ENCODE measurements around the gene POLG. TPM values are rescaled to one million over a fixed set of nuclear protein-coding genes. Genes with fewer than 3 reads are reported as not detected.

Gene POLG
- total and polyA plus RNA-seq, 3 experiments from 2014 or later, result 56.0 to 110 (median 106) TPM

- H3K36me3 Mint-ChIP-seq, result peaks cover 10 to 96% (median 23%) of the 10 kb centered on the region in 3 donors
- H3K27ac Mint-ChIP-seq, result peak overlapping the region in 5 of 8 donors; percentile 36 to 85 (median 57)
- peaks cover 22 to 37% (median 27%) of the 10 kb centered on the region in 3 donors for H3K4me1 Mint-ChIP-seq
Observed at GRCh38 chr15:89325039-89325803, 9.4 kb downstream of the POLG start.

GRCh38 chr15:89323825-89324224, 10.8 kb downstream of the POLG start:
- ChIA-PET POLR2A (no interaction called here), CTCF (interaction anchor here (1.2 to 2.4 kb wide), 2 partner anchors 9 kb away, joined by 3 to 9 read pairs; no protein-coding TSS in a partner anchor)
- Mint-ChIP-seq H3K36me3 (peaks cover 6 to 96% (median 27%) of the 10 kb centered on the region in 3 donors), H3K27me3 (peaks cover 0 to 2% of the 10 kb centered on the region in 2 donors), H3K9me3 (no peaks in the 10 kb centered on the region), H3K4me3 (no peak overlapping the region), H3K27ac (no peak overlapping the region), H3K4me1 (peaks cover 11 to 27% (median 21%) of the 10 kb centered on the region in 3 donors)
- Histone ChIP-seq H3K27ac (ENCODE audit: low read depth, low read length) (no peak overlapping the region), H3K27me3 (ENCODE audit: insufficient read depth, low read length, poor library complexity, severe bottlenecking) (no peaks in the 10 kb centered on the region), H3K9me3 (ENCODE audit: low read length) (no peaks in the 10 kb centered on the region), H3K4me3 (ENCODE audit: low read length) (no peak overlapping the region), H3K4me1 (ENCODE audit: insufficient read depth, low read length) (peaks cover 8% of the 10 kb centered on the region), H3K36me3 (ENCODE audit: insufficient read depth, low read length) (peaks cover 97% of the 10 kb centered on the region)
- DNase-seq, result no peak

More at GRCh38 chr15:89325039-89325803, 9.4 kb downstream of the POLG start:
- Histone ChIP-seq H3K9me3 (ENCODE audit: low read length) (no peaks in the 10 kb centered on the region), H3K4me1 (ENCODE audit: insufficient read depth, low read length) (peaks cover 22% of the 10 kb centered on the region), H3K27ac (ENCODE audit: low read depth, low read length) (no peak overlapping the region), H3K36me3 (ENCODE audit: insufficient read depth, low read length) (peaks cover 97% of the 10 kb centered on the region), H3K4me3 (ENCODE audit: low read length) (no peak overlapping the region), H3K27me3 (ENCODE audit: insufficient read depth, low read length, poor library complexity, severe bottlenecking) (no peaks in the 10 kb centered on the region)
- Mint-ChIP-seq H3K27me3 (peaks cover 0 to 2% of the 10 kb centered on the region in 2 donors), H3K9me3 (no peaks in the 10 kb centered on the region), H3K4me3 (peak overlapping the region in 1 of 7 donors; percentile 13)
- DNase-seq, result no peak
- POLR2A ChIA-PET, result no interaction called here
- CTCF ChIA-PET, result no interaction called here

- Histone ChIP-seq H3K27me3 (ENCODE audit: insufficient read depth, low read length, poor library complexity, severe bottlenecking) (no peaks in the 10 kb centered on the region), H3K27ac (ENCODE audit: low read depth, low read length) (no peak overlapping the region), H3K9me3 (ENCODE audit: low read length) (no peaks in the 10 kb centered on the region), H3K36me3 (ENCODE audit: insufficient read depth, low read length) (peaks cover 95% of the 10 kb centered on the region), H3K4me3 (ENCODE audit: low read length) (no peak overlapping the region), H3K4me1 (ENCODE audit: insufficient read depth, low read length) (no peaks in the 10 kb centered on the region)
- Mint-ChIP-seq H3K36me3 (peaks cover 6 to 96% (median 26%) of the 10 kb centered on the region in 3 donors), H3K9me3 (no peaks in the 10 kb centered on the region), H3K27me3 (peaks cover 0 to 2% of the 10 kb centered on the region in 2 donors), H3K4me1 (peaks cover 8 to 20% (median 16%) of the 10 kb centered on the region in 3 donors), H3K4me3 (no peak overlapping the region), H3K27ac (peak overlapping the region in 5 of 8 donors; percentile 33 to 76 (median 67))
- ChIA-PET POLR2A (no interaction called here), CTCF (interaction anchor here (1.5 to 2.4 kb wide), 2 partner anchors 10 kb away, joined by 3 to 9 read pairs; no protein-coding TSS in a partner anchor)
- DNase-seq, result no peak
Observed at GRCh38 chr15:89322822-89323221, 11.8 kb downstream of the POLG start.

GRCh38 chr15:89321521-89322410, 12.9 kb downstream of the POLG start:
- H3K27ac ChIP-seq (ENCODE audit: low read depth, low read length), result no peak overlapping the region
- H3K27me3 Mint-ChIP-seq, result peaks cover 0 to 2% of the 10 kb centered on the region in 2 donors
- no peak overlapping the region for H3K4me3 Mint-ChIP-seq
- peaks cover 94% of the 10 kb centered on the region for H3K36me3 ChIP-seq (ENCODE audit: insufficient read depth, low read length)
- peaks cover 4 to 11% (median 9%) of the 10 kb centered on the region in 3 donors for H3K4me1 Mint-ChIP-seq
- CTCF ChIA-PET, result interaction anchor here (1.5 to 2.4 kb wide), 2 partner anchors 9 to 11 kb away, joined by 3 to 9 read pairs; no protein-coding TSS in a partner anchor
- no peaks in the 10 kb centered on the region for H3K27me3 ChIP-seq (ENCODE audit: insufficient read depth, low read length, poor library complexity, severe bottlenecking)
- no peak overlapping the region for H3K4me3 ChIP-seq (ENCODE audit: low read length)
- H3K9me3 ChIP-seq (ENCODE audit: low read length), result no peaks in the 10 kb centered on the region
- H3K36me3 Mint-ChIP-seq, result peaks cover 6 to 96% (median 33%) of the 10 kb centered on the region in 3 donors
- POLR2A ChIA-PET, result no interaction called here
- no peak for DNase-seq
- H3K9me3 Mint-ChIP-seq, result no peaks in the 10 kb centered on the region
- H3K4me1 ChIP-seq (ENCODE audit: insufficient read depth, low read length), result no peaks in the 10 kb centered on the region
- peak overlapping the region in 5 of 8 donors; percentile 14 to 87 (median 64) for H3K27ac Mint-ChIP-seq

GRCh38 chr15:89320200-89320599, 14.4 kb downstream of the POLG start:
- H3K27me3 Mint-ChIP-seq, result no peaks in the 10 kb centered on the region
- H3K9me3 Mint-ChIP-seq, result no peaks in the 10 kb centered on the region
- Histone ChIP-seq H3K27ac (ENCODE audit: low read depth, low read length) (no peak overlapping the region), H3K4me3 (ENCODE audit: low read length) (no peak overlapping the region), H3K9me3 (ENCODE audit: low read length) (no peaks in the 10 kb centered on the region), H3K36me3 (ENCODE audit: insufficient read depth, low read length) (peaks cover 92% of the 10 kb centered on the region), H3K4me1 (ENCODE audit: insufficient read depth, low read length) (no peaks in the 10 kb centered on the region), H3K27me3 (ENCODE audit: insufficient read depth, low read length, poor library complexity, severe bottlenecking) (no peaks in the 10 kb centered on the region)
- ChIA-PET POLR2A (no interaction called here), CTCF (no interaction called here)
- peaks cover 12 to 14% (median 13%) of the 10 kb centered on the region in 3 donors for H3K4me1 Mint-ChIP-seq
- peaks cover 6 to 96% (median 38%) of the 10 kb centered on the region in 3 donors for H3K36me3 Mint-ChIP-seq
- peak overlapping the region in 4 of 8 donors; percentile 11 to 62 (median 38) for H3K27ac Mint-ChIP-seq
- H3K4me3 Mint-ChIP-seq, result no peak overlapping the region
- DNase-seq, result no peak

- no peak overlapping the region for H3K27ac ChIP-seq (ENCODE audit: low read depth, low read length)
- H3K36me3 ChIP-seq (ENCODE audit: insufficient read depth, low read length), result peaks cover 92% of the 10 kb centered on the region
- H3K4me1 Mint-ChIP-seq, result peaks cover 13 to 14% (median 13%) of the 10 kb centered on the region in 3 donors
- no peak overlapping the region for H3K4me3 ChIP-seq (ENCODE audit: low read length)
- no peaks in the 10 kb centered on the region for H3K9me3 Mint-ChIP-seq
- ChIA-PET POLR2A (interaction anchor here (1.2 kb wide), 1 partner anchor 15 kb away, joined by 3 read pairs; the partner anchor contains the start of gene POLG), CTCF (no interaction called here)
- no peaks in the 10 kb centered on the region for H3K27me3 ChIP-seq (ENCODE audit: insufficient read depth, low read length, poor library complexity, severe bottlenecking)
- peak overlapping the region in 6 of 8 donors; percentile 20 to 94 (median 64) for H3K27ac Mint-ChIP-seq
- no peak for DNase-seq
- no peaks in the 10 kb centered on the region for H3K9me3 ChIP-seq (ENCODE audit: low read length)
- H3K27me3 Mint-ChIP-seq, result no peaks in the 10 kb centered on the region
- H3K4me1 ChIP-seq (ENCODE audit: insufficient read depth, low read length), result no peaks in the 10 kb centered on the region
- H3K4me3 Mint-ChIP-seq, result no peak overlapping the region
- H3K36me3 Mint-ChIP-seq, result peaks cover 6 to 97% (median 39%) of the 10 kb centered on the region in 3 donors
Observed at GRCh38 chr15:89319678-89320077, 14.9 kb downstream of the POLG start.

- Histone ChIP-seq H3K36me3 (ENCODE audit: insufficient read depth, low read length) (peaks cover 68% of the 10 kb centered on the region), H3K27me3 (ENCODE audit: insufficient read depth, low read length, poor library complexity, severe bottlenecking) (no peaks in the 10 kb centered on the region), H3K27ac (ENCODE audit: low read depth, low read length) (no peak overlapping the region), H3K9me3 (ENCODE audit: low read length) (no peaks in the 10 kb centered on the region), H3K4me3 (ENCODE audit: low read length) (no peak overlapping the region), H3K4me1 (ENCODE audit: insufficient read depth, low read length) (no peaks in the 10 kb centered on the region)
- Mint-ChIP-seq H3K27ac (peak overlapping the region in 5 of 8 donors; percentile 23 to 57 (median 34)), H3K4me3 (no peak overlapping the region), H3K4me1 (peaks cover 13 to 14% (median 13%) of the 10 kb centered on the region in 3 donors), H3K27me3 (no peaks in the 10 kb centered on the region), H3K9me3 (no peaks in the 10 kb centered on the region), H3K36me3 (peaks cover 0 to 88% (median 30%) of the 10 kb centered on the region in 3 donors)
- ChIA-PET CTCF (no interaction called here), POLR2A (no interaction called here)
- DNase-seq, result no peak
Observed at GRCh38 chr15:89317186-89317720, 17.4 kb downstream of the POLG start.
